D721Med (cell line): ENCODE measurements around the gene ANKRD6.

Source experiments
- DNase-seq: peaks from one replicate; pipeline ENCODE4 v3.0.0; 2011; ENCODE audit warnings: low spot score; ENCODE audit not compliant: insufficient read length
- FAIRE-seq: peaks from 2 replicates; lab custom pipeline; 2011; peaks lifted over from hg19 to GRCh38; lab: Jason Lieb, UNC
- CTCF ChIP-seq: IDR thresholded peaks from 2 replicates; pipeline ENCODE4 v1.5.1; 2012; ENCODE audit warnings: mild to moderate bottlenecking, control low read depth; ENCODE audit not compliant: insufficient read depth; ENCODE audit errors: missing control alignments

The ANKRD6 gene

GRCh38 chr6:89650579-89650978 lies 217.6 kb downstream of the ANKRD6 start:
- FAIRE-seq (no peak), DNase-seq (no peak)
- no peak for TF ChIP-seq CTCF

GRCh38 chr6:89655122-89655521 lies 222.2 kb downstream of the ANKRD6 start:
- no peak for FAIRE-seq
- DNase-seq = no peak

GRCh38 chr6:89657445-89658158 lies 224.7 kb downstream of the ANKRD6 start:
- DNase-seq (no peak), FAIRE-seq (no peak)
- TF ChIP-seq CTCF = no peak

More at GRCh38 chr6:89655122-89655521, 222.2 kb downstream of the ANKRD6 start:
- no peak for TF ChIP-seq CTCF

- FAIRE-seq = no peak
- no peak for DNase-seq
- TF ChIP-seq CTCF = no peak
Observed at GRCh38 chr6:89660981-89661380, 228.0 kb downstream of the ANKRD6 start.

GRCh38 chr6:89661559-89661958 lies 228.6 kb downstream of the ANKRD6 start:
- TF ChIP-seq CTCF = no peak
- FAIRE-seq = no peak
- DNase-seq = no peak

GRCh38 chr6:89662659-89663223 lies 229.8 kb downstream of the ANKRD6 start:
- DNase-seq = no peak
- no peak for FAIRE-seq
- TF ChIP-seq CTCF = no peak
